Measurements from ENCODE around the gene CLTB.

DNA sequence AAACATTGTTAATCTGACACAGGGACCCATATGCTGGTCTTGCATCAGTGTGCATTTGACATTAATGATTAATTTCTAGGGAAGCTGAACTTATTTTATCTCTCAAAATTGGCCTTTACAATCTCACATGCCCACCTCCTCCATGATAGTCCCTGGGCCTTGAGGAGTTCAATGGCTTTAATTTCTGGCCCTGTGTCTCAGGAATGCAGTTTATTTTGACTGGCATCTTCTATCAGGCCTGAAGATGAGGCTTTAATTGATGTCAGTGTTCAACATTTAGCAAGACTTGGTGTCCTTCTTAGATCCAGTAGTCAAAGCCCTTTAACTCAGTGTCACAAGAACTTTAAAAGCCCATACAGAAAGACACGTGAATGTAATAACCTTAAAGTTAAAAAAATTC, 10.5 kb upstream of the CLTB start:
- TF ChIP-seq, protein P1, sequence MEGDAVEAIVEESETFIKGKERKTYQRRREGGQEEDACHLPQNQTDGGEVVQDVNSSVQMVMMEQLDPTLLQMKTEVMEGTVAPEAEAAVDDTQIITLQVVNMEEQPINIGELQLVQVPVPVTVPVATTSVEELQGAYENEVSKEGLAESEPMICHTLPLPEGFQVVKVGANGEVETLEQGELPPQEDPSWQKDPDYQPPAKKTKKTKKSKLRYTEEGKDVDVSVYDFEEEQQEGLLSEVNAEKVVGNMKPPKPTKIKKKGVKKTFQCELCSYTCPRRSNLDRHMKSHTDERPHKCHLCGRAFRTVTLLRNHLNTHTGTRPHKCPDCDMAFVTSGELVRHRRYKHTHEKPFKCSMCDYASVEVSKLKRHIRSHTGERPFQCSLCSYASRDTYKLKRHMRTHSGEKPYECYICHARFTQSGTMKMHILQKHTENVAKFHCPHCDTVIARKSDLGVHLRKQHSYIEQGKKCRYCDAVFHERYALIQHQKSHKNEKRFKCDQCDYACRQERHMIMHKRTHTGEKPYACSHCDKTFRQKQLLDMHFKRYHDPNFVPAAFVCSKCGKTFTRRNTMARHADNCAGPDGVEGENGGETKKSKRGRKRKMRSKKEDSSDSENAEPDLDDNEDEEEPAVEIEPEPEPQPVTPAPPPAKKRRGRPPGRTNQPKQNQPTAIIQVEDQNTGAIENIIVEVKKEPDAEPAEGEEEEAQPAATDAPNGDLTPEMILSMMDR (IDR thresholded peaks at IDR 0.05) = no peak
- no peak for TF ChIP-seq POLR2A (IDR thresholded peaks at IDR 0.05)
